Measurements from ENCODE around the gene EPRS1. TPM values are rescaled to one million over a fixed set of nuclear protein-coding genes. Genes with fewer than 3 reads are reported as not detected.

EPRS1 gene
- total and polyA plus RNA-seq, 2 of the 13 experiments (the other 11 are each of a cell fraction or from before 2014, with no cell fraction given): 86.1 to 124 TPM

- 0 out of 2 replicates have a peak, but pooled peaks have one; percentile 64 for TF ChIP-seq HINFP (CRISPR knock-in tag; IDR thresholded peaks at IDR 0.05; ENCODE audit: low read depth)
- 0 out of 2 replicates have a peak, but pooled peaks have one; percentile 36 for TF ChIP-seq ZNF761 (CRISPR knock-in tag; conservative IDR thresholded peaks at IDR 0.05)
- no peak; the same call in 1 of the 2 replicates for TF ChIP-seq ZFP36L1 (CRISPR knock-in tag; IDR thresholded peaks at IDR 0.05)
- TF ChIP-seq ZSCAN25 (CRISPR knock-in tag; IDR thresholded peaks at IDR 0.05): no peak
- TF ChIP-seq ZNF615 (CRISPR knock-in tag; IDR thresholded peaks at IDR 0.05; ENCODE audit: borderline replicate concordance): 0 out of 2 replicates have a peak, but pooled peaks have one; percentile 68
- TF ChIP-seq TMF1 (CRISPR knock-in tag; IDR thresholded peaks at IDR 0.05; ENCODE audit: low read depth): no peak
- TF ChIP-seq NFKBIZ (CRISPR knock-in tag; IDR thresholded peaks at IDR 0.05): no peak
- no peak for TF ChIP-seq REXO4 (CRISPR knock-in tag; IDR thresholded peaks at IDR 0.05; ENCODE audit: borderline replicate concordance)
- TF ChIP-seq DNMT1 (CRISPR knock-in tag; IDR thresholded peaks at IDR 0.05): peak; percentile 91
- TF ChIP-seq PHF21A (CRISPR knock-in tag; IDR thresholded peaks at IDR 0.05): peak; percentile 68; the same call in 1 of the 2 replicates
- peak; percentile 49 for TF ChIP-seq ZNF800 (CRISPR knock-in tag; IDR thresholded peaks at IDR 0.05)
- no peak for TF ChIP-seq TBL1XR1 (IDR thresholded peaks at IDR 0.05; ENCODE audit: borderline replicate concordance, low read length, partially characterized antibody)
- 0 out of 2 replicates have a peak, but pooled peaks have one; percentile 25 for TF ChIP-seq FOSL1 (CRISPR knock-in tag; IDR thresholded peaks at IDR 0.05; ENCODE audit: borderline replicate concordance)
- TF ChIP-seq ZNF331 (CRISPR knock-in tag; IDR thresholded peaks at IDR 0.05): 0 out of 2 replicates have a peak, but pooled peaks have one; percentile 6
- peak; percentile 68; the same call in 1 of the 2 replicates for TF ChIP-seq ZSCAN21 (CRISPR knock-in tag; IDR thresholded peaks at IDR 0.05; ENCODE audit: borderline replicate concordance)
- TF ChIP-seq DR1 (CRISPR knock-in tag; IDR thresholded peaks at IDR 0.05): 0 out of 2 replicates have a peak, but pooled peaks have one; percentile 52
- TF ChIP-seq HMGXB4 (CRISPR knock-in tag; IDR thresholded peaks at IDR 0.05; ENCODE audit: borderline replicate concordance in 1 of 2, low read depth in 1 of 2): peak; percentile 71 to 86
- TF ChIP-seq ARNTL (CRISPR knock-in tag; IDR thresholded peaks at IDR 0.05): no peak; the same call in 1 of the 2 replicates
- no peak for TF ChIP-seq DNMT3B (CRISPR knock-in tag; conservative IDR thresholded peaks at IDR 0.05)
- TF ChIP-seq THAP7 (CRISPR knock-in tag; IDR thresholded peaks at IDR 0.05): peak; percentile 75; the same call in 1 of the 2 replicates
- peak; percentile 83 for TF ChIP-seq ZNF709 (CRISPR knock-in tag; IDR thresholded peaks at IDR 0.05)
Observed at GRCh38 chr1:220094016-220094911, 48.0 kb upstream of the EPRS1 start, which contains the start of gene IARS2 (continued).
